Heart left ventricle (tissue), 16 donors: ENCODE data around the gene PMEPA1. TPM values are rescaled to one million over a fixed set of nuclear protein-coding genes. Genes with fewer than 3 reads are reported as not detected.
A peak's percentile ranks its signal among the peaks of the same experiment; 100 is the strongest.

ENCODE experiments used
- ATAC-seq, 4 donors: fragments of 200-7000 bp; cut with Tn5 transposase; one replicate each; pipeline ENCODE4 v1.9.1; 2020 to 2022; ENCODE audit warnings: moderate library complexity in 4 of 4, mild to moderate bottlenecking in 3 of 4, moderate number of reproducible peaks in 1 of 4
- DNase-seq, 5 donors: peaks; one replicate each; pipeline ENCODE4 v3.0.0-alpha.2; 2020
- H3K27ac ChIP-seq, 12 donors: fragments of 200-600 bp; sonication (generic) in 4 of 12; one replicate each; pipeline versions ENCODE4 v1.5.0 to v1.8.0; 2016 to 2022; ENCODE audit warnings: mild to moderate bottlenecking in 2 of 12
- H3K27me3 ChIP-seq, 9 donors: fragments of 200-600 bp; sonication (generic) in 2 of 9; one replicate each; pipeline versions ENCODE4 v1.5.1 to v1.8.0; 2016 to 2022; ENCODE audit warnings: mild to moderate bottlenecking in 3 of 9
- H3K36me3 ChIP-seq, 9 donors: fragments of 200-600 bp; sonication (generic) in 2 of 9; one replicate each; pipeline versions ENCODE4 v1.5.0 to v1.8.0; 2018 to 2022; ENCODE audit warnings: mild to moderate bottlenecking in 2 of 9
- H3K4me1 ChIP-seq, 12 donors: fragments of 200-600 bp; sonication (generic) in 4 of 12; one replicate each; pipeline versions ENCODE4 v1.5.0 to v1.8.0; 2016 to 2022; ENCODE audit warnings: mild to moderate bottlenecking in 3 of 12
- H3K4me3 ChIP-seq, 12 donors: fragments of 200-600 bp; sonication (generic) in 4 of 12; one replicate each; pipeline versions ENCODE4 v1.5.0 to v1.8.0; 2017 to 2022; ENCODE audit warnings: mild to moderate bottlenecking in 9 of 12, moderate library complexity in 4 of 12
- H3K9me3 ChIP-seq, 12 donors: fragments of 200-600 bp; sonication (generic) in 4 of 12; one replicate each; pipeline versions ENCODE4 v1.5.0 to v1.8.0; 2016 to 2022; ENCODE audit warnings: mild to moderate bottlenecking in 1 of 12
- POLR2A ChIP-seq, 2 donors: fragments of 450-650 bp; IDR thresholded peaks; one replicate each; pipeline ENCODE4 v1.6.1; 2017; ENCODE audit warnings: antibody characterized with exemption in 2 of 2, mild to moderate bottlenecking in 2 of 2, moderate library complexity in 2 of 2
- WGBS, 4 donors: extraction: QIAGEN DNeasy Blood & Tissue Kit in 2 of 4; methylation state at CpG; one replicate each; pipeline versions ENCODE4 v1.1.5 to v1.1.7; 2013 to 2018; 5-methylcytosine and 5-hydroxymethylcytosine counted together
- intact Hi-C, 10 donors: fragments of 100-400 bp; cut with DNase I; formaldehyde crosslinking; loops; one replicate each; pipeline versions ENCODE4 v1.11.1 to v1.14.2; 2022
- polyA plus RNA-seq, 2 donors: library from polyadenylated mRNA; stranded (reverse); fragments of 200-250 nt; gene quantifications; one replicate each; pipeline ENCODE4 v1.2.3, GENCODE V29; 2013
- total RNA-seq, 9 donors: library from RNA; depleted of rRNA in 2 of 9; stranded (reverse); fragments of >200 nt in 2 of 9; fragmentation: NEBNext Ultra II Directional in 3 of 9; extraction: Animal tissue kit (Norgen Biotek cat#: 25700) in 3 of 9; gene quantifications; one replicate each; pipeline versions ENCODE4 v1.1.0 to v1.2.4, GENCODE V29; 2016 to 2023
- TF ChIP-seq, protein P1 (sequence below), 12 donors: fragments of 200-600 bp; sonication (generic) in 4 of 12; IDR thresholded peaks; one replicate each; pipeline versions ENCODE4 v1.5.0 to v1.8.0; 2018 to 2022; ENCODE audit warnings: antibody characterized with exemption in 12 of 12, mild to moderate bottlenecking in 5 of 12
- donor health status: ischemic (EF 13 %, LVEDD 7.1; RV severe dilation, severe dysfunction).
- donor health status: healthy with polysubstance abuse.
- donor health status: DM: no; HTN: yes; CAD: no.
- donor health status: DM: no; HTN: no; CAD: no.
- donor health status: ischemic (EF 25% LVEDD 6.9; RV normal size, moderate dysfunction).
- donor health status: ischemic (EF 25% LVEDD 5.7; RV mildly dilated, moderate dysfunction).
- donor health status: healthy.
- donor health status: DM: yes; HTN: yes; CAD: no.
- donor health status: ischemic (EF 35%, LVEDD 5.7; RV mildly dilated, moderate dysfunction).
- donor health status: nonischemic (EF 11% LVEDD 7.7; RV severe dilation, severe dysfunction).
- donor health status: DM: yes; HTN: yes; CAD: no.
- donor health status: PGD.
- donor health status: ischemic (EF 29% LVEDD 5.4; RV normal size, mild dysfunction).
- donor health status: nonischemic (EF 23%, LVEDD 6.1; RV moderate dilation, normal function).

PMEPA1 gene
- total and polyA plus RNA-seq, 11 donors = 12.6 to 115 (median 30.0) TPM

DNA sequence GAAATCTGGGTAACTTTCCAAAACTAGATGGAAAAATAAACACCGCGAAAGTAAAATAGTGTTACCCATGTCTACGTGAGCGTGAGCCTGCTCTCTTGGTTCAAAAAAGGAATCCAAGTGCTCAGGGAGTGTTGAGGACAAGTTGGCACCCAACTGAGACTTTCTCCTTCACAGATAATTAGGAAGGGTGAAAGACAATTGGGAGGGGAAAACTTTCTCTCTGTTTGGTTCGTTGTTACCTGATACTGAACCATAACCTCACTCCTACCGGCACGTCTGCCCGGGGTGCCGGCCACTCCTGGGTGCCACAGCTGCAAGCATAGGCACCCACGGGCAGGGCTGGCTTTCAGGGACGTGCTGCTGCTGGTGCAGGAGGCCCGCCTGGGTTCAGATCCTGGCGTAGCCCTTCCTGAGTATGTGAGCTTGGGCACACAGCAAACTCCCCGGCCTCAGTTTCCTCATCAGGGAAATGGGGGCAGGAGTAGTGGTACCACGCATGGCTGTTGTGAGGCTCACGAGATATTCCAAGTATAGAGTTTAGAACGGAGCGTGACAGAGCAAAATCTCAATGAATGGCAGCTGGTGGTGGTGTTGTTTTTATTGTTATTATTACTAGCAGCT, 38.2 kb upstream of the PMEPA1 start:
- no peaks in the 10 kb centered on the region for H3K27me3 ChIP-seq
- TF ChIP-seq POLR2A (IDR thresholded peaks at IDR 0.05) = no peak
- TF ChIP-seq, protein P1, sequence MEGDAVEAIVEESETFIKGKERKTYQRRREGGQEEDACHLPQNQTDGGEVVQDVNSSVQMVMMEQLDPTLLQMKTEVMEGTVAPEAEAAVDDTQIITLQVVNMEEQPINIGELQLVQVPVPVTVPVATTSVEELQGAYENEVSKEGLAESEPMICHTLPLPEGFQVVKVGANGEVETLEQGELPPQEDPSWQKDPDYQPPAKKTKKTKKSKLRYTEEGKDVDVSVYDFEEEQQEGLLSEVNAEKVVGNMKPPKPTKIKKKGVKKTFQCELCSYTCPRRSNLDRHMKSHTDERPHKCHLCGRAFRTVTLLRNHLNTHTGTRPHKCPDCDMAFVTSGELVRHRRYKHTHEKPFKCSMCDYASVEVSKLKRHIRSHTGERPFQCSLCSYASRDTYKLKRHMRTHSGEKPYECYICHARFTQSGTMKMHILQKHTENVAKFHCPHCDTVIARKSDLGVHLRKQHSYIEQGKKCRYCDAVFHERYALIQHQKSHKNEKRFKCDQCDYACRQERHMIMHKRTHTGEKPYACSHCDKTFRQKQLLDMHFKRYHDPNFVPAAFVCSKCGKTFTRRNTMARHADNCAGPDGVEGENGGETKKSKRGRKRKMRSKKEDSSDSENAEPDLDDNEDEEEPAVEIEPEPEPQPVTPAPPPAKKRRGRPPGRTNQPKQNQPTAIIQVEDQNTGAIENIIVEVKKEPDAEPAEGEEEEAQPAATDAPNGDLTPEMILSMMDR (IDR thresholded peaks at IDR 0.05) = no peak
- WGBS, 4 donors = 29 to 48% (median 37%) methylated on average over 13 to 18 of the region's 18 CpGs
- no peaks in the 10 kb centered on the region for H3K36me3 ChIP-seq
- H3K9me3 ChIP-seq = peaks cover 0 to 6% (median 0%) of the 10 kb centered on the region in 12 donors
- DNase-seq (no peak), ATAC-seq (peak; percentile 11 to 44 (median 23))
- H3K4me1 ChIP-seq = peaks cover 9 to 34% (median 29%) of the 10 kb centered on the region in 12 donors
- H3K27ac ChIP-seq = peak overlapping the region; percentile 1 to 92 (median 84)
- H3K4me3 ChIP-seq = peak overlapping the region in 8 of 12 donors; percentile 35 to 49 (median 42)
- intact Hi-C loops = loop anchor here in 5 of 10 donors (2.0 to 5.0 kb wide), 5 partner anchors 29 to 91 kb away; partner anchors contain the start of gene PMEPA1 (in 3 of the 5)

DNA sequence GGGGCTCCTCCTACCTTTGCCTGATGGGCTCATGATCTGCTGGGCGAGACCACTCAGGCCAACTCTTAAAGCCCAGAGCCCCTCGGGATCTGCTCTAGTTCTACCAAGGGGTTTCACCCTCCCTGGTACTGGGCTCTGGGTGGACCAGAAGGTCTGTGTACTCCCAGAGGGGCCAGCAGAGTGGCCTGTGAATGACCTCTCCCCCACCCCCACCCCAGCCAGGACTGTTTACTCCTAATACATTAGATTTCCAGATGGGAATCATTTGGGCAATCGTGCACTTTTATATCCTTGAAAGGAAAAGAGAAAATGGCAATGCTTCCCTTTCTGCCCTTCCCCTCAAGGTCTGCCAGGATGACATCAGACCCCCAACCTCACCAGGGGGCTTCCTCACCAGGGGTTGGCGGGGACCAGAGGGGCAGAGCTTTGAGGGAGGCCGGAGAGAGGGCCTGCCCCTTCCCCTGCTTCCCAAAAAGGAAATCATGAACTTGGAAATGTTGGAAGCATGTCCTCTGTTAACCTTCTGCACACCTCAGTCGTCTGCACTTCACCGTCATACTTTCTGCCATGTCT, 37.1 kb upstream of the PMEPA1 start:
- H3K27me3 ChIP-seq = no peaks in the 10 kb centered on the region
- intact Hi-C loops = loop anchor here in 5 of 10 donors (2.0 to 5.0 kb wide), 4 partner anchors 28 to 90 kb away; partner anchors contain the start of gene PMEPA1 (in 2 of the 5)
- ATAC-seq = no peak
- H3K36me3 ChIP-seq = no peaks in the 10 kb centered on the region
- peaks cover 0 to 6% (median 0%) of the 10 kb centered on the region in 12 donors for H3K9me3 ChIP-seq
- H3K4me1 ChIP-seq = peaks cover 9 to 38% (median 30%) of the 10 kb centered on the region in 12 donors
- DNase-seq = no peak
- no peak overlapping the region for H3K4me3 ChIP-seq
- 34 to 49% (median 40%) methylated on average over 7 of the region's 7 CpGs for WGBS, 4 donors
- TF ChIP-seq, protein P1 (IDR thresholded peaks at IDR 0.05) = no peak
- no peak for TF ChIP-seq POLR2A (IDR thresholded peaks at IDR 0.05)
- H3K27ac ChIP-seq = peak overlapping the region in 7 of 12 donors; percentile 52 to 92 (median 86)

DNA sequence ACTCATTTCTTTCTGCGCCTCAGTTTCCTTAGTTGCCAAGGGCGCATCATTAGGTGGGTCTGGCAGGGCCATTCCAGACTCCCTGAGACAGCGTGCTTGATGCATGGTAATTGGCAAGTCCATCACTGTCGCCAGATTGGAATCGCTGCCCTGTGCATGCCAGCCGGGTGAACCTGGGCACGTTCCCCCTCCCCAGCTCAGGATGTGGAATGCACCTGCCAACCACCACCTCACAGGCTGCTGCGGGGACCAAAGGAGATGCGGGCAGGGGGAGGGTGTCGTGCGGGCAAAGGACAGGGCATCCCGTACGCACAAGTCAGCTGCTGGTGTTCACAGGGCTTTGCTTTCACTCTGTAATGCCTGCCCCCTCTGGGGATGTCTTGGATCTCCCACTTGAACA, 36.4 kb upstream of the PMEPA1 start:
- DNase-seq (no peak), ATAC-seq (no peak)
- intact Hi-C loops = loop anchor here in 5 of 10 donors (2.0 to 5.0 kb wide), 4 partner anchors 27 to 89 kb away; partner anchors contain the start of gene PMEPA1 (in 2 of the 5)
- Histone ChIP-seq H3K4me3 (no peak overlapping the region), H3K36me3 (no peaks in the 10 kb centered on the region), H3K4me1 (peaks cover 9 to 38% (median 30%) of the 10 kb centered on the region in 12 donors), H3K27me3 (no peaks in the 10 kb centered on the region), H3K9me3 (peaks cover 0 to under 1% (median 0%) of the 10 kb centered on the region in 12 donors), H3K27ac (peak overlapping the region in 1 of 12 donors; percentile 52)
- WGBS, 4 donors = 94 to 98% (median 96%) methylated on average over 13 of the region's 13 CpGs
- TF ChIP-seq, protein P1 (IDR thresholded peaks at IDR 0.05) = no peak

DNA sequence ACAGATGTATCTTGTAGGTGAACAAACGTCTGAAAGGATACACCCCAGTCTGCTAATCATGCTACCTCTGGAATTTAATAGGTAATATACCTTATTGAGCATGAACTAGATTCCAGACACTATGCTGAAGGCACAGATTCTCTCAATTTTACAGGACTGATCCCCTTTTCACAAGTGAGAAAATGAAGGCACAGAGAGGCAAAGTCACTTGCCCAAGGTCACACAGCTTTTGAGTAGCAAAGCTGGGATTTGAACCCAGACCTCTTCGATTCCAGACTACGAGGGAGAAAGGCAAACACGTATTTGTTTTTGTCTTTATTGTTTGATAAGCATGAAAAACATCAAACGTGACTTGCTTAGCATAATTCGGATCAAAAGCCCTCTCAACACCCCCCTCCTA, 34.4 kb upstream of the PMEPA1 start:
- ATAC-seq = no peak
- no peaks in the 10 kb centered on the region for H3K9me3 ChIP-seq
- intact Hi-C loops = no loop called here
- no peak for TF ChIP-seq POLR2A (IDR thresholded peaks at IDR 0.05)
- TF ChIP-seq, protein P1 (IDR thresholded peaks at IDR 0.05) = no peak
- H3K4me3 ChIP-seq = no peak overlapping the region
- DNase-seq = no peak
- H3K36me3 ChIP-seq = no peaks in the 10 kb centered on the region
- 92 to 94% (median 93%) methylated on average over 6 of the region's 6 CpGs for whole genome bisulfite sequencing, 4 donors
- H3K27ac ChIP-seq = no peak overlapping the region
- H3K27me3 ChIP-seq = no peaks in the 10 kb centered on the region
- peaks cover 9 to 31% (median 23%) of the 10 kb centered on the region in 12 donors for H3K4me1 ChIP-seq
